GM13976 (cell line): Measurements from ENCODE around the gene PTPRE.

ENCODE experiments used
- DNase-seq: peaks from one replicate; pipeline ENCODE4 v3.0.0; 2012; ENCODE audit warnings: low spot score
- CTCF ChIP-seq: IDR thresholded peaks from 2 replicates; pipeline ENCODE4 v1.5.1; 2012; ENCODE audit warnings: borderline replicate concordance, mild to moderate bottlenecking; ENCODE audit not compliant: insufficient read depth; ENCODE audit errors: extremely low read depth, missing control alignments, control extremely low read depth
- in situ Hi-C: fragments of 300-500 bp; cut with MboI; formaldehyde crosslinking; loops from one replicate; pipeline ENCODE4 v1.12.0; 2022; ENCODE audit warnings: low sequenced_read_pairs, mixed read lengths, inconsistent platforms; ENCODE audit not compliant: unreplicated experiment

The PTPRE gene

GRCh38 chr10:128016423-128017060 lies 109.6 kb downstream of the PTPRE start:
- no peak for TF ChIP-seq CTCF
- no peak for DNase-seq
- in situ Hi-C loops, result no loop called here

- in situ Hi-C loops, result no loop called here
- DNase-seq, result no peak
- no peak for TF ChIP-seq CTCF
Observed at GRCh38 chr10:128017822-128018221, 110.9 kb downstream of the PTPRE start.

GRCh38 chr10:128018236-128018635 lies 111.3 kb downstream of the PTPRE start:
- in situ Hi-C loops, result no loop called here
- no peak for DNase-seq
- no peak for TF ChIP-seq CTCF

GRCh38 chr10:128018691-128019090 lies 111.8 kb downstream of the PTPRE start:
- no peak for TF ChIP-seq CTCF
- in situ Hi-C loops, result no loop called here
- DNase-seq, result no peak

- no peak for DNase-seq
- in situ Hi-C loops, result no loop called here
Observed at GRCh38 chr10:128022261-128023196, 115.6 kb downstream of the PTPRE start.

GRCh38 chr10:128024426-128024825 lies 117.5 kb downstream of the PTPRE start:
- no peak for TF ChIP-seq CTCF
- DNase-seq, result no peak
- in situ Hi-C loops, result no loop called here

More at GRCh38 chr10:128022261-128023196, 115.6 kb downstream of the PTPRE start:
- no peak for TF ChIP-seq CTCF
